Activated gamma-delta T cell (primary cell): ENCODE measurements around the gene CDC42EP3.
A peak's percentile ranks its signal among the peaks of the same experiment; 100 is the strongest.

Experiments
- DNase-seq: peaks from one replicate; lab custom pipeline; 2025; lab: John Stamatoyannopoulos, UW
- total RNA-seq, 2 donors: gene quantifications; one replicate each; lab custom pipeline; 2026; lab: John Stamatoyannopoulos, UW

CDC42EP3 gene, protein sequence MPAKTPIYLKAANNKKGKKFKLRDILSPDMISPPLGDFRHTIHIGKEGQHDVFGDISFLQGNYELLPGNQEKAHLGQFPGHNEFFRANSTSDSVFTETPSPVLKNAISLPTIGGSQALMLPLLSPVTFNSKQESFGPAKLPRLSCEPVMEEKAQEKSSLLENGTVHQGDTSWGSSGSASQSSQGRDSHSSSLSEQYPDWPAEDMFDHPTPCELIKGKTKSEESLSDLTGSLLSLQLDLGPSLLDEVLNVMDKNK
- total RNA-seq, result 117 to 133 reads per million in 2 donors

DNA sequence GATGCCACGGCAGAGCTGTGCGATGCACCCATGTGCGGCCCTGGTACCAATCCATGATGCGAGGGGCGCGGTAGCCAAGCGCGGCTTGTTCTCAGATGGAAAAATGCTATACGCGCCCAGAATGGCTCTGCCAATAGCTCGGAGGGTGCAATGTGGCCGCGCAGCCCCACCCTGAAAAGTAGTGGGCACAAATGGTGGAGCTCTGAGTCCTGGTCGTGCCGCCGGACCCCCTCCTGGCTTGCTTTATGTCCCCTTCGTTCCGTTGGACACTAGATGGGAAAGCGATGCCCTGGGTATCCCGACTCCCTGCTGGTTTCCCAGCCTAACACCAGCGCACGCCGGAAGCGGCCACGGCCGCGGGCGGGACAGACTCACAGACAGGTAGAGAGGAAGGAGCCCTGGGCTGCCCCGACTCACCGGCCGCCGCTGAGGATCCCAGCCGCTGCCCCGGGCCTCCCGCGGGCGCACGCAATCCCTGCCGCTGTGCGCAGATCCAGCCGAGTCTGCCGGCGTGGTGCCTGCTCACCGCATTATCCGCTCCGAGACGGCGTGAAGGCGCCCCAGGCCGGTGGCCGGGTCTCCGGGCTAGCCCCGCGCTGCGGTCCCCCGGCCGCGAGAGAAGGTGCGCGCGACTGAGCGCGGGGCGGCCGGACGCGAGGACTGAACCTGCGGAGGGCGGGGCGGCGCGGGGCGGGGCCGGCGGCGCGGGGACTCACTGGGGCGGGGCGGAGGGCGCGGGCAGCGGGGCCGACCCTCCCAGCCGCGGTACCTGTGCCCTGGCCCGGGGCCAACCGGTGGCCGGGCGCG is at the start of gene CDC42EP3:
Gene CDC42EP3 (minus strand): TSS at position 634 of the 807 bp plus-strand sequence. CDS start 25,055 bp downstream, outside the sequence.
- DNase-seq, result peak; percentile 70

DNA sequence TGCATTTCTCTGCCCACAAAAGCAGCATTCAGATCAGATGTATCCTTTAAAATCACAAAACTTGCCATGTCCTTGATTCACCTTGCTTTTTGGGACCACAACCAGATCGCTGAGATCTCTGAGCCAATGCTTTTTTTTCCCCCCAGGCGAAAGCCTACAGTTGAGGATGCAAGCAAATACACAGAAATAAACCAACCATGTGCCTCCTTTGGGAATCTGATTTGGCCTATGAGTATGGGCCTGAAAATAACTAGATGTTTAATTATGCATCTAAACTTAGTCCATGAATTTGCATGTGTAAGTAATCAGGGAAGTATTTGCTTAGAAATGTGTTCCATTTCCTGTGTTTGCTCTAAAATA is 49.7 kb upstream of the CDC42EP3 start:
- no peak for DNase-seq

DNA sequence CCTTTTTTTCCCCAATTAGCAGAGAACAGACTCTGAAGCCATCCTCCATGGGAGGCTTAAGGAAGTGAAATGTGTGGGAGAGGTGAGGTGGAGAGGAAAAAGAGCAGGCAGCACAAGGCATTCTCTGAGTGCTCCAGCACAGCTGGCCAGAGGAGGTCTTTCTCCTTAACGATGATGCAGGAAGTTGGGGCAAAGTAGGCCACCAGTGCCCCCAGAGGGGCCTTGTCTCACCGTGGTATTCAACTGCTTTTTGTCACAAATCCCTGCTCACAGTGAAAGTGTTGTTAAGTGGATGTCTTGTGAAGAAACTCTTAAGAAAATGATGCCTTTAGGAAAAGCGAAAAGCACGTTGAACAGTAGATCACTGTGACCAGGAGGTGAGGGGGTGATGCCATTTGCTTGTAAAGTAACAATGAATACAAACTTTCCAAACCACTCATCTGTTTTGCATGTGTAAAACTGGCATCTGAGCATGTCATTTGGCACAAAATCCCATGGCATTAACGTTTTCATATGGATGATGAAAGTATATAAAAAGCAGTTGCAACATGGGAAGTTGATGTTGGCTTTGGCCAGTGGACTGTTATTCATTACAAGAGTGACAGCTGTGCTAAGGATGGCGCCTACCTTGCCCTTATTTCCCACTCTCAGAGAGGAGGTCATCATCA is 49.2 kb upstream of the CDC42EP3 start:
- no peak for DNase-seq

DNA sequence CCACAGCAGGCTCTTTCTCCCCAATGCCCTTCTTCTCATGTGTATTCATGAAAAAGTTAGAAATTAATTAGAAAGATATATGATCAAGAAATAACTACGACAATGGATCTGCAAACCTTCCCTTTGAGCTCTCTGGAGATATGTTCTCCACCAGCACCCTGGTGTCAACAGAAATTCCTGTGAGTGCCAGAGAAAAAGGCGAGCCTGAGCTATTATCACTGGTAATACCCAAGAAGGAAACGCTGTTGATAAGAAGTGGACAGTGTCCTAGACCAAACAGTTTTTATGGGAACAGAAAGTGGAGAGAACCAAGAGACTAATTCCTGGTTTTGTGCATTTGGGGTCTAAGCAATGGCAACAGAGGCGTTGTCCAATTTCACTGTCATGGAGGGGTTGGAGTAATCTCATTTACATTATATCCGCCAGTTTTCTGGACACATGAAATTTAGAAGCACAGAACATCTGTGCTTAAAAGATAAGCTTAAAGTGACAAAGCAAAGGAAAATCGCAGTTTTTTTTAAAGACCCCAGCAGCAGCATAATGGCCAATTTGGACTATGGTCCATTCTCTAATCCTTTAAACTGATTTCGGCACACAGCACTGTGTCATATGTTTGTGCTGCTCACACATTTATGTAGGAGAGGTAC is 47.2 kb upstream of the CDC42EP3 start:
- DNase-seq, result no peak

DNA sequence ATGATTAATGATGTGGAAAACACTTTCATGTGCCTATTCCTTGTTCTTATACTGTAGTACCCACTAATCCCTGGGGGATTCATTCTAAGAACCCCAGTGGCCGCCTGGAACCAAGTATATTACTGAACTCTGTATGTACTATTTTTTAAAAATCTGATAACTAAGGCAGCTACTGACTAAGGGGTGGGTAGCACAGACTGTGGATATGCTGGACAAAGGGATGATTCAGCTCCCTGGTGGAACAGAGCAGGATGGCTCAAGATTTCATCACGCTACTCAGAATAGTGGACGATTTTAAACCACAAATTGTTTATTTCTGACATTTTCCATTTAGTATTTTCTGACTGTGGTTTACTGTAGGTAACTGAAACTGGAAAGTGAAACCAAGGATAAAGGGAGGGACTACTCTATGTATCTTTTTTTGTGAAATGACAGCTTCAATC is 41.8 kb upstream of the CDC42EP3 start:
- no peak for DNase-seq

DNA sequence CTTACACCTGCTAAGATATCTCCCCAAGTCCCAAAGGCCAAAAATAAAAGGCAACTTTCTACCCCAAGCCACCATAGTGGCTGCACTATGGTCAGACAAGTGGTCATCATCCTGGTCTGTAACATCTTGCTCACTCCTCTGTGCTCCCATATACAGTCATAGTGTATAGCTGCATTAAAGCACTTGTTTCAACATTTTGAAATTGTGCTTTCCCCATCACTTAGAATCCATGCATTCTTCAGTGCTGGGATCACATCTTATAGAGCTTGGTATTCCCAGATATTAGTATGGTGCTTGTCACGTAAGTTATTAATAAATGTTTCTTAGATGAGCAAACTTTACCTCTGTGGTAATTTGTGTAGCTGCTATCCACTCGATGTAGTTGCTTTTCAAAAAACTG is 40.4 kb upstream of the CDC42EP3 start:
- no peak for DNase-seq

DNA sequence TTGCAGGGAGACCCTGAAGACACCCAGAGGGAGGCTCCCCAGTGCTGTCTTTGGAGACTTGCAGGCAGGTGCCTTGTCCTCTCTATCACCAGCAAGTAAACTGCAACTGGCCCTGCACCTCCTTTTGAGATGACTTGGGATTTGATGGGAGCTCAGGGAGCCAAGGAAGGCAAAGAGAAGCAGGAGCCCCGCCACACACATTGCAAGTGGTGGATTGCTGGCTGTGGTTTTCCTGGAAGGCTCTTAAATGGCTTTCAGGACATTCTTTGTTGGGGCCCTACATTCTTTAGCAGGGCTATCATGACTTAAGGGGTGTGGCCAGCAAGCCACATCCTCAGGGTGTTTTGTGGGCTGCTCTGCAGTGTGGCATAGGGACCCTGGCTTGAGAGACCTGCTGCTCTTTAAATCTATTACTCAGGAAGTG is 39.9 kb upstream of the CDC42EP3 start:
- DNase-seq, result no peak

DNA sequence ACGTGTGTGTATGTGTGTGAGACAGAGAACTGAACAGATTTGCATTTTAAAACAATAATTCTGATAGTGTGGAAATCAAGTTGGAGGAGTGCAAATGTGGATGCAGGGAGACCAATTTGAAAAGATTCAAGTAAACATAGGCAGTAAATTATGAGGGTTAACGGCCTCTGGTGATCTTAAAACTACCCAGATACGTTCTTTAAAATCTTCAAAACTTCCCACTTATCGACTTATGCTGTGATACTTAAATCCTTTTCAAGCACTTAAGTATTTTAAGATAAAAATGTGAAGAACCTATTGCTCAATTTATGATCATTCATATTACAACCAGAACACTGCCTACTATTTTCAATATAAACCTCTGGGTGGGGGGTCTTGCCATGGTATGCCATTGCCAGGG is 37.7 kb upstream of the CDC42EP3 start:
- no peak for DNase-seq

DNA sequence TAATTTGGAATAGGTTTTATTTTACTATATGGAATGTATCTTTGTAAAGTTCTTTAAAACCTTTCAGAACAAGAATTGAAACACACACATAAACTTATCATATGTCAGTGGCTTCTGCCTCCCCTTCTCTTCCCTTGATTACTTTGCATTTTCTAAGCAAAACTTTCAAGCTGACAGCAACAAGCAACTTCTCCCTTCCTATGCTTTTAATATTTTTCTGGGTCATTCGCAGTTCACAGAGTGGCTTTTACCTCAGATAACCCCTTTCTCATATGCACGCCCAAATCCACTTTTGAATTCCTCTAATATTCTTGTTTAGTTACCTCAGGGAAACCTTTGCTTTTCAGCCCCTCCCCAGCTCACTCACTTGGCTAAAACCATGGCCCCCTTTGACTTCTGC is 36.7 kb upstream of the CDC42EP3 start:
- DNase-seq, result no peak

DNA sequence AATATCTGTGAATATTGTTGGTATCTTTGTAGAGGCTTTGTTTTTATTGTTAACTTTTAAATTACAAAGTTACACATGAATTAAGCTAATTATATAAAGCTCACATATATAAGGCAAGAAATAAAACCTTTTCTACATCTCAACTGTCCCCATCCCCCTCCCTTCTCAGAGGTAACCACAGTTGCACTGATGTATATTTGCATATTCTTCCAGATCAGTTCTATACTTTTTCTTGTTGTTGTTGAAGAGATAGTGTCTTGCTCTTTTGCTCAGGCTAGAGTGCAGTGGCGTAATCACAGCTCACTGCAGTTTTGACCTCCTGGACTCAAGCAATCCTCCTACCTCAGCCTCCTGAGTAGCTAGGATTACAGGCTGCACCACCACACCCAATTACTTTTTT is 36.0 kb upstream of the CDC42EP3 start:
- no peak for DNase-seq

DNA sequence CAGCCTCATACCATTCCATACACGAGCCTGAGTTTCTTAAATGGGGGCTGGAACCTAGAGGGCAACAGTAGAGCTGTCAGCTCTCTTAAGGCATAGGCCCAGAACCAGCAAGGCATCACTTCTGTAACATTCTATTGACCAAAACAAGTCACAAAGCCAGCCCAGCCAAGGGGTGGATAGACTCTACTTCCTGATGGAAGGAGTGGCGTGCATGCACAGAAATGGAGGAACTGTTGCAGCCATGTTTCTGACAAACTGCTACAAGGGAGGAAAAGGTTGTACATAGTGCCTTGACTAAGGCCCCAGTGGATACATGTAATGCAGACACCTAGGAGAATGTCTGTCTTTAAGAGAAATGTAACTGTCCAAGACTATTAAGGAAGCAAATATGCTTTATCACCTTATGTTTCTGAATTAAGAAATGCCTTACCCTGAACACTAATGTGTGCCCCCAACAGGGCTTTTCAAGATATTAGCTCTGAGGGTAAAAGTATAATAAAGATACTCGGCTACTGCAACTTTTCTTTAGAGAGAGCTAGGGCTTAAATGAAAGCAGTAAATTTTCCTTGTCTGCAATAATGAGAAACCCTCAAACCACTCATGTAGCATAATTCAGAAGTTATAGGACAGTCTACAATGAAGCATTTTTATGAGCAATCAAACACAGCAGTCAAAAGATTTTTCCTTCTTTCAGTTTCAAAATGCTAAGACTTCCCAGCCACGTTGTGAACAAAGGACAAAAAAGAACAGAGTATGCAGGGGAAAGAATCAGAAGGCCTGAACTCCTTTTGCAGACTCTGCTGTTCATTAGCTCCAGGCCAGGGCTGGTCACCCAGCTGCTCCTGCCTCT is 35.1 kb upstream of the CDC42EP3 start:
- DNase-seq, result no peak

DNA sequence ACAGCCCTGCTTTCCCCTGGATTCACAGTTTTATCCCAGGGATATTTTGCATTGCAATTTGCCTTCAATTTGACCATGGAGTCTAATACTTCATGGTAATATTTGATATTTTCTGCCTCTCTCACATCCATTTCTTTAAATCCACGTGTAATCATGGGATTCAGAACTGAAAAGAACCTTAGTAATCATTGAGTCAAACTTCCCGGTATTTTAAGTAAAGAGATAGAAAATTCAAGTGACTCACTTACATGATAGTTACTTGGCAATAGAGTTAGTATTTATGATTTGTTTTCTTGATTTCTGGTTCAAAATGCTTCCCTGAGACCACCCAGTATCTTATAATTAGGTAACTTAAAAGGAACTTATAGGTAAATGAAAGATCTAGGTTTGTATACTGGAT is 33.7 kb upstream of the CDC42EP3 start:
- DNase-seq, result no peak

DNA sequence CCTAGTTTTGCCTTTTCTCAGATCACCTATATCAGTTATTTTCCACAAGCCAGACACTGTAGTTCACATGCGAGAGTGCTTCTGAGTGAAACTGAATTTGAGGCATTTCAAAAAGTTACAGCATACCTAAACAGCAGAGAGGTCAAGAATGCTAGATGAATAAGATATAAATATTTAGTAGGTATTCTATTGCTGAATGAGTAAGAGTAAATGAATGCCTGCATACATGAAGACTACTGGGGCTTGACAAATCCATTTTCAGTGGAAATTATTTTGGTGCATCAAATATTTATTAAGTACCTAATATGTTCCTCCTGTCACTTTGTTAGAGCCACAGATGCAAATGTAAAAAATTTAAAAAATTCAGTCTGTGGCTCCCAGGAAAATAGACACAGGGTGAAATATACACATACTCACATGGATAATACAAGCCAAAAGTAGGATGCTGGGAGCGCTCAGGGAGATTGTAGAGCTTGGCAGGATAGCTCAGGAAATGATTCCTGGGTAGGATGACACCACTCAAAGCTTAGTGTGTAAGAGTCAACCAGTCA is 27.6 kb upstream of the CDC42EP3 start:
- DNase-seq, result no peak

DNA sequence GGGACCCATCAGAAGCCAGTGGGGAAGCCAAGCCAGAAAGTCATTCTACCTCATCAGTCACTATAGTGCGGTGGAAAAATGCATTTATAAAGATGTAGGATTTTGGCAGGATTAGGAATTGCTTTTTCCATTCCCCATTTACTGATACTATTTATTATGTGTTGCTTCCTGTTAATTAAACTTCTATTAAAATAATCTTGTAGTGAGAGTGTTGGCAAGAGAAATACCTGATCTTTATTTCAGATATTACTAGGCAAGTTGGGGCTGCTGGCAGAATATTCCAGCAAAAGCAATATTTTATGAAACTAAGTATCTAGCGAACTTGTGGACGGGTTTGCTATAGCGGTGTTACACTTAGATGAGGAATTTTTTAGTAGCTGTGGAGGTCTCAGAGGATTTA is 23.9 kb upstream of the CDC42EP3 start:
- DNase-seq, result no peak

DNA sequence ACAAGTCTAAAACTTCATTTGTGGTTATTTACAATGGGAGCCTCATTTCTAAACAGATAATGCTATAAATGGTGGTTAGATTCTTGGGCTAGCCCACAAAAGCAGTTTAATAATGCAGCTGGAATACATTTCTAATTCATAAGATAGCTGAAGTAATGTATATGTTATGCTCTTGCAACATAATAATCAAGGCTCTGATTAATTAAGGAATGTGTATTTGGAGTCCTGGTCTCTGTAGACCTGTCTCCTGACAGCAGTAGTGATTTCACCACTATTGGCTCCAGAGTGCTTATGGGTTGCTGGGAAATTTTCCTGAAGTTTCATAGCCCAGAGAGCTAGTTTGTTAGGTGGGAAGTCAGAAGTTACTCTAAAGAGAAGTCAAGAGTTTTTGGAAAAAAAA is 21.3 kb upstream of the CDC42EP3 start:
- no peak for DNase-seq

DNA sequence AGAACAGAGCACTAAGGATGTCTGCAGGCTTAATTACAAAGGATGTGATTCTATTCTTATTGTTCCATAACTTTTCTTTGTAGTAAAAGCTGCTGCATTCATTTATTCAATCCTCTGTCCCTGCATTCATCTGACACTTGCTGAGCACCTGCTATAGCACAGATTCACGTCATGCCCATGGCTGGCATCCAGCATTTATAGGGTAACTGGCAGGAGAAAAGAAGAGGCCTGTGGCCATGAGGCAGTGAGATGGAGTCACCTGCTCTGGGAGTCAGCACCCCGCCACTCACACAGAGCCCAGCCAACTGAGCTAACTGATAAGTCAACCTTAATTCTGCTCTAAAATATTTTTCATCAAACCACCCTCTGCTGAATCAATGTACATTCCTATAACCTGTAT is 18.3 kb upstream of the CDC42EP3 start:
- no peak for DNase-seq

DNA sequence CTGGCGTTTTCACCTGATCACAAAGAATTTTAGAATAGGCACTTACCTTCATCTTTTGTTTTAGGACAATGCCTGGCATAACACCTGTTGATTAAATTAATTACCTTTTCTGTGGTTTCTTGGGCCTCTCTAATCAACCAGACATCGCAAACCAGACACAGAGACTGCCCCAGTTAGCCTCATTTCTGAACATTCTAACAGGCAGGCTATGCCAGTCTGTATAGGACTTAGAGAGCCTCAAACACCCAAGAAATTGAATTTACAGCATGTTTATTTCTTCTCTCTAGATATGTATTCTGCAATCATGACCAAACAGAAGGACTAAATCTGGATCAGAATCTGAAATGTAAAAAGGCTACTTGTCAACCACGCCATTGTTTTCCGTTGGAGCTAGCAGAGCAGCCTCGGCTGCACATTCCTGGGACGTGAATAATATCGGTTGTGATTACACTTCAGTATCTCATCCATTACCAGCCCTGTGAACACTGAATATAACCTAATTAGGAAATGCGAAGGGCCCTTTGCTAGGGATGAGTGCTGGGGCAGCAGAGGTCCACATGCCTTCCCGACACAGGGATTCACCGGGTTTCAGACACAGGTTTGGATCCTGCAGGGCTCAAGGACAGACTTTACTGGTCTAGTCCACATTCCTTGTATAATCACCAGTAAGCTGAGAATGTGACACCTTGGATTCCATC is 17.5 kb upstream of the CDC42EP3 start:
- no peak for DNase-seq

DNA sequence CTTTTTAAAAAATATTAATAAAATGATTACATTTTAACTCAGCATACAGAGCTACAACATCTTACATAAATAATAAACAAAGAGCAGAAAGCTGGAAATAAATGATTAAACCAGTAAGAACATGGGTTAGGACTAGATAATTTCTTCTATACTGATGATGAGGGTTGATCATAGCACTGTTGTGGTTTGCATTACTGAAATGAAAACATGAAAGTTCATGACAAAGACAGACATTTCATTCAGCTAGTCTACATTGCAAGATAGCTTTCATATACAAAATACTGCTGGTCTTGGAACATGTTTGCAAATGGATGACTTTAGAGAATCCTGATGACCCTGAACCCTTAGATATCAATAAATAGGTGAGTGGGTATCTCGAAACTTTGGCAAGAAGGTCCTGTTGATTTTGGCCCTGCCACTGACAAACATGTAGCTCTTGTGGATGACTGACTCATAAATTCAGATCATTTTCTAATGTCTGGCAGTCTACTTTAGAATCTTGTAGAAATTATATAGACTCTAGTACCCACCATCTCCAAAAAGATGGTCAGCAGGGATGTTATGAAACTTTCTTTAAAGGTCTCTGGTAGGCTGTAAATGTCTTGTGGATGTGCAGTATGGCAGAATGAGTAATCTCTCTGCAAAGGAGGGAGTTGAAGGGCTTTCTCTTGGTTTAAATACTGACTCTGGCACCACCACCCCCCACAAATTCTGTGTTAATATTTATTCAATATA is 15.5 kb upstream of the CDC42EP3 start:
- no peak for DNase-seq

DNA sequence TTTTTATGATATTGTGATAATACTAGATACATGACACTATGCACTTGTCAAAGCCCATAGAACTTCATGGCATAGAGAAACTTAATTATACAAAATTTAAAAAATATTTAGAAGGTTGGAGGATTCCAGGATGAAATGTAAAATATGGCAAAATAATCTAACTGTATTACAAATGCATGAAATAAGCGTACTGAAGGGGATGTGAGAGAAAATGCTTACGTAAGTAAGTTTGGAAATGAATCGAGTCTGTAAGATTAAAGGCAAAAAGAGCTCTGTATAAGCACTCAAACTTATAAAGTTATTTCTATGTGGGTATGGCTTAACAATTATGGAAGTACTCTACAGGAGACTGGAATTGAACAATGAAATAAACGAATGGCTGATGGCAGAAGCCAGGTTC is 13.4 kb upstream of the CDC42EP3 start:
- DNase-seq, result no peak
